GM12874 (cell line): ENCODE data around the gene PCDHA1.

Source experiments
- TF ChIP-seq, protein P1 (sequence below): IDR thresholded peaks from 2 replicates; pipeline ENCODE4 v1.5.1; 2011; ENCODE audit warnings: low read depth, mild to moderate bottlenecking, control low read depth, low read length, moderate library complexity; ENCODE audit not compliant: insufficient read depth

PCDHA1 gene

GRCh38 chr5:140946578-140946977, 160.6 kb downstream of the PCDHA1 start:
- TF ChIP-seq, protein P1, sequence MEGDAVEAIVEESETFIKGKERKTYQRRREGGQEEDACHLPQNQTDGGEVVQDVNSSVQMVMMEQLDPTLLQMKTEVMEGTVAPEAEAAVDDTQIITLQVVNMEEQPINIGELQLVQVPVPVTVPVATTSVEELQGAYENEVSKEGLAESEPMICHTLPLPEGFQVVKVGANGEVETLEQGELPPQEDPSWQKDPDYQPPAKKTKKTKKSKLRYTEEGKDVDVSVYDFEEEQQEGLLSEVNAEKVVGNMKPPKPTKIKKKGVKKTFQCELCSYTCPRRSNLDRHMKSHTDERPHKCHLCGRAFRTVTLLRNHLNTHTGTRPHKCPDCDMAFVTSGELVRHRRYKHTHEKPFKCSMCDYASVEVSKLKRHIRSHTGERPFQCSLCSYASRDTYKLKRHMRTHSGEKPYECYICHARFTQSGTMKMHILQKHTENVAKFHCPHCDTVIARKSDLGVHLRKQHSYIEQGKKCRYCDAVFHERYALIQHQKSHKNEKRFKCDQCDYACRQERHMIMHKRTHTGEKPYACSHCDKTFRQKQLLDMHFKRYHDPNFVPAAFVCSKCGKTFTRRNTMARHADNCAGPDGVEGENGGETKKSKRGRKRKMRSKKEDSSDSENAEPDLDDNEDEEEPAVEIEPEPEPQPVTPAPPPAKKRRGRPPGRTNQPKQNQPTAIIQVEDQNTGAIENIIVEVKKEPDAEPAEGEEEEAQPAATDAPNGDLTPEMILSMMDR: no peak

DNA sequence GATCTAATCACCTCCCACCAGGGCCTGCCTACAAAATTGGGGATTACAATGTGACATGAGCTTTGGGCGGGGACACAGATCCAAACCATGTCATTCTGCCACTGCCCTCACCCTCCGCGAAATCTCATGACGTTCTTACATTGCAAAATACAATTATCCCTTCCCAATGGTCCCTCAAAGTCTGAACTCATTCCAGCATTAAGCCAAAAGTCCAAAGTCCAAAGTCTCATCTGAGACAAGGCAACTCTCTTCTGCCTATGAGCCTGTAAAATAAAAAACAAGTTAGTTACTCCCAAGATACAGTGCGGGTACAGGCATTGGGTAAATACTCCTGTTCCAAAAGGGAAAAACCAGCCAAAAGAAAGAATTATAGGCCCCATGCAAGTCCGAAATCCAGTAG, 165.7 kb downstream of the PCDHA1 start:
- TF ChIP-seq, protein P1: no peak

DNA sequence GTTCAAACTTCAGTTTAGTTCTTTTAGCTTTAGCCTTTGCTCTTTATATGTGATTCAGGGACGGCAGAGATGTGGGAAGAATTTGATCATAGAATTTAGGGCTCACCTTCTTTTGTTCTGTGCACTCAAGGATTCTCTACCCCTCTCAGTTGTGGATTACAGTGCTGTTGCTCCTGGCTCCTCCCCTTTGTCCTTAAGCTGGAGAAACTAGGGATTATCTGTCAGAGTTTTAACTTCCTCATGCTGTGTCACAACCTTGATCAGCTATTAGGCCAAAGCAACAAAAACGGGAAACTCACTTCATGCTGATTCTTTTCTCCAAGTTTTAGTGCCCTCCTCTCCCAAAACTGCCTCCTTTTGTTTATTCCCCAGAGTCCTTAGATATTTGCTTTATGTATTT, 167.3 kb downstream of the PCDHA1 start:
- TF ChIP-seq, protein P1: no peak

- TF ChIP-seq, protein P1: no peak
Observed at GRCh38 chr5:140962190-140962589, 176.2 kb downstream of the PCDHA1 start.

DNA sequence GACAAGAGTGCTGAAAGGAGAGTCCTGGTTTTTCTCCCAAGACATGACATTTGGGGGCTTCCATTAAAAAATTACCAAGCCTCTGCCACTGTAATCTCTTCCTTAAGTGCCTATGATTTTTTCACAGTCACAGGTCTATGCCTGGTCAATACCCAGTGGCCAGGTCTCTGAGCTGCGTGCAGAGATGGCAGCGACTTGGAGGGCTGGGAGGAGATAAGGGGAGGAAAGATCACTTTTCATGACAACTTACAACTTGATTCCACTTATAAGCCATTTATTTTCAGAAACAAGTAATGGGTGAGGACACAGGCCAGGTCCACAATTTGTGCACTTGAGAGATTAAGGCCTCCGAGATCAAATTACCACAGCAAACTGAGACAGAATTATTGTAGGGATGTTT, 178.4 kb downstream of the PCDHA1 start:
- TF ChIP-seq, protein P1: no peak

GRCh38 chr5:140965905-140966292, 180.0 kb downstream of the PCDHA1 start:
- TF ChIP-seq, protein P1: no peak

DNA sequence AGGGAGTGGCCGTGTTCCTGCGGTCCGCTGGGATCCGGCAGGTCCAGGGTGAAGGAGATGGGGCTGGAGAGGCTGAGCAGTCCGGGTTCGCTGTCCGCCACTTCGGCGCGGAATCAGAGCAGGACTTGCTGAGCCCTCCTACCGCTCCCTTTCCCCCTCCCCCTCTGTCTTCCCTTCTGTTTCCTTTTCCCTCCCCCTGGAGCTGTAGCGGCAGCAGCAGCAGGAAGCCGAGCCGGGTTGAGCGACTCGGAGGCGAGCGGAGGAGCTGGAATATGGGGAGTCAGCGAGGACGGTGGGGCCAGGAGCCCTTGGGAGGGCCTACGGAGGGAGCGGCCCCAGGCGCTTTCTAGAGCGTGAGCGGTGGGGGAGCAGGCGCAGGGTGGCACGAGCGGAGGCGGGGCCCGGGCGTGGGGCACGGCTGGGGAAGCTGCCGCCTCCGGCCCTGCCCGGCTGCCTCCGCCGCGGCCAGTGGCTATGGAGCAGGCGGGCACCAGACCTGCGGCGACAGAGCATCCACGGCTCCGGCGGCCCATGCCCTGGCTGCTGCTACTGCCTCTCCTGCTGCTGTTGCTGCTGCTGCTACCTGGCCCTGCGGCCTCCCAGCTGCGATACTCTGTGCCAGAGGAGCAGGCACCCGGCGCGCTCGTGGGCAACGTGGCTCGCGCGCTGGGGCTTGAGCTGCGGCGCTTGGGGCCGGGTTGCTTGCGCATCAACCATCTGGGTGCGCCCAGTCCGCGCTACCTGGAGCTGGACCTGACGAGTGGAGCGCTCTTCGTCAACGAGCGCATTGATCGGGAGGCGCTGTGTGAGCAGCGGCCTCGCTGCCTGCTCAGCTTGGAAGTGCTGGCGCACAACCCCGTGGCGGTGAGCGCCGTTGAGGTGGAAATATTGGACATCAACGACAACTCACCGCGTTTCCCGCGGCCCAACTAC, 180.6 kb downstream of the PCDHA1 start, which contains the start of gene PCDHAC2:
PCDHAC2 (plus strand) TSS at position 184 of the 933 bp plus-strand sequence; CDS start at position 475, 291 bp downstream.
- TF ChIP-seq, protein P1: no peak
